WTC11 (cell line): ENCODE data around the gene TRIM62. TPM values are rescaled to one million over a fixed set of nuclear protein-coding genes. Genes with fewer than 3 reads are reported as not detected.

Experiments used
- ATAC-seq: fragments of 200-7000 bp; cut with Tn5 transposase; 2 replicates; pipeline ENCODE4 v1.10.0; 2021; ENCODE audit warnings: mild to moderate bottlenecking, moderate library complexity
- CTCF ChIA-PET: fragments of 300-600 bp; sonication (Branson Sonifier 250); formaldehyde crosslinking; loops from one replicate; lab custom pipeline; 2021; ENCODE audit warnings: antibody characterized with exemption; lab: Charles Lee
- POLR2A ChIA-PET: fragments of 350-600 bp; sonication (Branson Sonifier 250); formaldehyde crosslinking; loops from one replicate; lab custom pipeline; 2021; ENCODE audit warnings: antibody characterized with exemption; lab: Charles Lee
- DNase-seq: peaks from one replicate; pipeline ENCODE4 v3.0.0; 2021; ENCODE audit warnings: low spot score
- H3K27ac Mint-ChIP-seq: 2 replicates; pipeline ENCODE4 v1.8.0; 2021; ENCODE audit warnings: mixed read lengths
- H3K27me3 Mint-ChIP-seq: 2 replicates; pipeline ENCODE4 v1.8.0; 2021; ENCODE audit warnings: low read depth, mild to moderate bottlenecking, moderate library complexity, mixed read lengths
- H3K36me3 Mint-ChIP-seq: 2 replicates; pipeline ENCODE4 v1.8.0; 2021; ENCODE audit warnings: mixed read lengths
- H3K4me1 Mint-ChIP-seq: 2 replicates; pipeline ENCODE4 v1.8.0; 2022; ENCODE audit warnings: mixed read lengths
- H3K4me3 Mint-ChIP-seq: 2 replicates; pipeline ENCODE4 v1.8.0; 2021; ENCODE audit warnings: mild to moderate bottlenecking, moderate library complexity, mixed read lengths
- H3K9me3 Mint-ChIP-seq: 2 replicates; pipeline ENCODE4 v1.8.0; 2021; ENCODE audit warnings: mixed read lengths
- AFF4 ChIP-seq: sonication (generic); formaldehyde crosslinking; IDR thresholded peaks from 2 replicates; pipeline ENCODE4 v1.8.1; 2023; ENCODE audit warnings: mild to moderate bottlenecking, missing genetic modification reagents, borderline replicate concordance
- AR ChIP-seq: fragments of 250-450 bp; sonication (Bioruptor Pico); IDR thresholded peaks from 2 replicates; pipeline ENCODE4 v1.9.0; 2021; ENCODE audit warnings: mild to moderate bottlenecking
- ATF1 ChIP-seq: sonication (generic); formaldehyde crosslinking; IDR thresholded peaks from 2 replicates; pipeline ENCODE4 v1.8.1; 2023; ENCODE audit warnings: mild to moderate bottlenecking, moderate library complexity, missing genetic modification reagents
- CBFB ChIP-seq: sonication (generic); formaldehyde crosslinking; IDR thresholded peaks from 2 replicates; pipeline ENCODE4 v1.8.1; 2022; ENCODE audit warnings: mild to moderate bottlenecking, low read depth, missing genetic modification reagents
- CREB1 ChIP-seq: sonication (generic); formaldehyde crosslinking; IDR thresholded peaks from 2 replicates; pipeline ENCODE4 v1.8.0; 2023; ENCODE audit warnings: mild to moderate bottlenecking, missing genetic modification reagents
- E2F1 ChIP-seq: sonication (generic); formaldehyde crosslinking; IDR thresholded peaks from 2 replicates; pipeline ENCODE4 v1.8.0; 2022; ENCODE audit warnings: mild to moderate bottlenecking, missing genetic modification reagents
- EMX1 ChIP-seq: fragments of 250-450 bp; sonication (Bioruptor Pico); IDR thresholded peaks from 2 replicates; pipeline ENCODE4 v1.8.0; 2021; ENCODE audit warnings: mild to moderate bottlenecking
- FOXP1 ChIP-seq: sonication (generic); formaldehyde crosslinking; IDR thresholded peaks from 2 replicates; pipeline ENCODE4 v1.8.0; 2022; ENCODE audit warnings: missing genetic modification reagents, mild to moderate bottlenecking, moderate library complexity, borderline replicate concordance
- FOXP4 ChIP-seq: sonication (generic); formaldehyde crosslinking; IDR thresholded peaks from 2 replicates; pipeline ENCODE4 v1.8.0; 2022; ENCODE audit warnings: mild to moderate bottlenecking, missing genetic modification reagents
- GABPB1 ChIP-seq: sonication (generic); formaldehyde crosslinking; IDR thresholded peaks from 2 replicates; pipeline ENCODE4 v1.8.1; 2023; ENCODE audit warnings: mild to moderate bottlenecking, missing genetic modification reagents
- GTF2I ChIP-seq: fragments of 250-450 bp; sonication (Bioruptor Pico); conservative IDR thresholded peaks from 2 replicates; pipeline ENCODE4 v1.4.0; 2021; ENCODE audit warnings: mild to moderate bottlenecking
- JAZF1 ChIP-seq: fragments of 250-450 bp; sonication (Bioruptor Pico); IDR thresholded peaks from 2 replicates; pipeline ENCODE4 v1.9.0; 2021; ENCODE audit warnings: moderate library complexity, mild to moderate bottlenecking, inconsistent platforms
- RELA ChIP-seq: sonication (generic); formaldehyde crosslinking; IDR thresholded peaks from 2 replicates; pipeline ENCODE4 v1.8.1; 2022; ENCODE audit warnings: missing genetic modification reagents, mild to moderate bottlenecking, borderline replicate concordance
- SMAD4 ChIP-seq: sonication (generic); formaldehyde crosslinking; IDR thresholded peaks from 2 replicates; pipeline ENCODE4 v1.8.0; 2022; ENCODE audit warnings: mild to moderate bottlenecking, missing genetic modification reagents
- STAT6 ChIP-seq: sonication (generic); formaldehyde crosslinking; conservative IDR thresholded peaks from 2 replicates; pipeline ENCODE4 v1.8.1; 2023; ENCODE audit warnings: mild to moderate bottlenecking, low read depth, missing genetic modification reagents, moderate library complexity
- TEAD1 ChIP-seq: sonication (generic); formaldehyde crosslinking; IDR thresholded peaks from 2 replicates; pipeline ENCODE4 v1.8.0; 2022; ENCODE audit warnings: mild to moderate bottlenecking, missing genetic modification reagents
- ZBTB21 ChIP-seq: sonication (generic); formaldehyde crosslinking; IDR thresholded peaks from 2 replicates; pipeline ENCODE4 v1.8.1; 2023; ENCODE audit warnings: mild to moderate bottlenecking, missing genetic modification reagents, borderline replicate concordance
- ZNF317 ChIP-seq: sonication (generic); formaldehyde crosslinking; IDR thresholded peaks from 2 replicates; pipeline ENCODE4 v1.8.1; 2023; ENCODE audit warnings: low read depth, mild to moderate bottlenecking, moderate library complexity, missing genetic modification reagents, borderline replicate concordance
- ZNF512 ChIP-seq: sonication (generic); formaldehyde crosslinking; IDR thresholded peaks from 2 replicates; pipeline ENCODE4 v1.8.1; 2022; ENCODE audit warnings: missing genetic modification reagents, borderline replicate concordance
- total RNA-seq: library from RNA; stranded (reverse); gene quantifications from 3 replicates; pipeline ENCODE4 v1.2.3, GENCODE V29; 2021
- TF ChIP-seq, protein P1 (sequence below): sonication (generic); formaldehyde crosslinking; IDR thresholded peaks from 2 replicates; pipeline ENCODE4 v1.8.1; 2022; ENCODE audit warnings: mild to moderate bottlenecking, moderate library complexity, missing genetic modification reagents
- TF ChIP-seq, protein P2 (sequence below): fragments of 250-450 bp; sonication (Bioruptor Pico); IDR thresholded peaks from 2 replicates; pipeline ENCODE4 v1.9.0; 2021; ENCODE audit warnings: mild to moderate bottlenecking

The TRIM62 gene
- total RNA-seq, 1 experiment from 2014 or later: 13.6 TPM

DNA sequence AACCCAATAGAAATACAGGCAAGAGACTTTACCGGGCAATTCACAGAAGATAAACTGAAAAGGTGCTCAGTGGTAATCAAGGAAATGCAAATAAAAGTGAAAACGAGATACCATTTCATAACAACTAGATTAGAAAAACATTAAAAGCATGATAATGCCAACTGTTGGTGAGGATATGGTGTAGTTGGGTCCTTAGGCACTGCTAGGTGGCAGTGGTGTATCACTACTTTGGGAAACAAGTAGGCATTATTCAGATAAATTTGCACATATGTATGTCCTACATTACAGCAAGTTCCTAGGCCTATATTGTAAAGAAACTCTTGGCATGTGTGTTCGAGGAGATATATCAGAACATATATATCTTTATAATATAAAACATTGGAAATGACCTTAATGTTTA, 69.9 kb downstream of the TRIM62 start (continued):
- TF ChIP-seq ZNF317 (CRISPR knock-in tag) (no peak), CBFB (no peak), RELA (CRISPR knock-in tag) (no peak), TEAD1 (CRISPR knock-in tag) (no peak), ZBTB21 (CRISPR knock-in tag) (no peak), AR (CRISPR knock-in tag) (no peak)

DNA sequence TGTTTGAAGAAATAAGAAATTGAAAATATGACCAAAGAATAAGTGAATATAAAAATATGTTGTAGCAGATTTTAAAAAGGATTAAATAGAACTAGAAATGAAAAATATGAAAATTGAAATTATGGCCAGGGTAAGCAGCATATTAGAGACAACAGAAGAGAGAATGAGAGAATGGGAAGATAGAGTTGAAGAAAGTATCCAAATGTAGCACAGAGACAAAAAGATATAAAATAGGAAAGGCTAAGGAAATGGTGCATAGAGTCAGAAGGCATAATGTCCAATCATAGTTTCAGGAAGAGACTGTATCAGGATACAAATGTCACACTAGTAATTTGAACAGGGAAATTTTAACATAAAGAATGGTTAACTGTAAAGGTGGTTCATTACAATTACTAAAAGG, 71.4 kb downstream of the TRIM62 start:
- CTCF ChIA-PET: no interaction called here
- no peak for DNase-seq
- Mint-ChIP-seq H3K4me3 (no peak overlapping the region), H3K27ac (no peak overlapping the region), H3K36me3 (no peaks in the 10 kb centered on the region), H3K9me3 (peaks cover 4% of the 10 kb centered on the region; the same call in 1 of the 2 replicates), H3K4me1 (no peaks in the 10 kb centered on the region), H3K27me3 (peaks cover 50% of the 10 kb centered on the region)
- no peak for ATAC-seq
- POLR2A ChIA-PET: no interaction called here
- no peak for TF ChIP-seq EMX1 (CRISPR knock-in tag)
- no peak for TF ChIP-seq ATF1 (CRISPR knock-in tag)
- TF ChIP-seq FOXP1 (CRISPR knock-in tag): no peak
- TF ChIP-seq, protein P1, sequence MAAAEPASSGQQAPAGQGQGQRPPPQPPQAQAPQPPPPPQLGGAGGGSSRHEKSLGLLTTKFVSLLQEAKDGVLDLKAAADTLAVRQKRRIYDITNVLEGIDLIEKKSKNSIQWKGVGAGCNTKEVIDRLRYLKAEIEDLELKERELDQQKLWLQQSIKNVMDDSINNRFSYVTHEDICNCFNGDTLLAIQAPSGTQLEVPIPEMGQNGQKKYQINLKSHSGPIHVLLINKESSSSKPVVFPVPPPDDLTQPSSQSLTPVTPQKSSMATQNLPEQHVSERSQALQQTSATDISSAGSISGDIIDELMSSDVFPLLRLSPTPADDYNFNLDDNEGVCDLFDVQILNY (CRISPR knock-in tag): no peak
- TF ChIP-seq CREB1 (CRISPR knock-in tag): no peak
- TF ChIP-seq E2F1 (CRISPR knock-in tag): no peak
- TF ChIP-seq, protein P2, sequence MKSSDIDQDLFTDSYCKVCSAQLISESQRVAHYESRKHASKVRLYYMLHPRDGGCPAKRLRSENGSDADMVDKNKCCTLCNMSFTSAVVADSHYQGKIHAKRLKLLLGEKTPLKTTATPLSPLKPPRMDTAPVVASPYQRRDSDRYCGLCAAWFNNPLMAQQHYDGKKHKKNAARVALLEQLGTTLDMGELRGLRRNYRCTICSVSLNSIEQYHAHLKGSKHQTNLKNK: no peak
- TF ChIP-seq SMAD4 (CRISPR knock-in tag): no peak
- no peak for TF ChIP-seq GABPB1 (CRISPR knock-in tag)
- TF ChIP-seq ZNF512: no peak
- no peak for TF ChIP-seq JAZF1 (CRISPR knock-in tag)
- TF ChIP-seq GTF2I: no peak
- no peak for TF ChIP-seq AFF4
- no peak for TF ChIP-seq STAT6 (CRISPR knock-in tag)
- no peak for TF ChIP-seq FOXP4
